DOHH2 (cell line): ENCODE measurements around the gene LAMC3.

Experiments
- H3F3A ChIP-seq: fragments of 200-600 bp; sonication (generic), shearing (Covaris generic); 2 replicates; pipeline ENCODE4 v1.6.0; 2016; ENCODE audit warnings: antibody characterized with exemption, mild to moderate bottlenecking; ENCODE audit not compliant: control insufficient read depth, insufficient read depth
- H3K27ac ChIP-seq: fragments of 200-600 bp; sonication (generic); 2 replicates; pipeline ENCODE4 v1.5.1; 2014; ENCODE audit warnings: low read depth, mild to moderate bottlenecking, low read length, moderate library complexity
- H3K27me3 ChIP-seq: fragments of 200-600 bp; sonication (generic); 2 replicates; pipeline ENCODE4 v1.6.1; 2014; ENCODE audit warnings: mild to moderate bottlenecking, low read length, mixed read lengths; ENCODE audit not compliant: control insufficient read depth
- H3K36me3 ChIP-seq: fragments of 200-600 bp; sonication (generic); 2 replicates; pipeline ENCODE4 v1.6.1; 2014; ENCODE audit warnings: mild to moderate bottlenecking, low read length, moderate library complexity, mixed read lengths; ENCODE audit not compliant: control insufficient read depth
- H3K4me1 ChIP-seq: fragments of 200-600 bp; sonication (generic); 2 replicates; pipeline ENCODE4 v1.6.1; 2014; ENCODE audit warnings: mild to moderate bottlenecking, low read length, mixed read lengths; ENCODE audit not compliant: control insufficient read depth
- H3K4me2 ChIP-seq: fragments of 200-600 bp; sonication (generic); 2 replicates; pipeline ENCODE4 v1.6.0; 2014; ENCODE audit warnings: mild to moderate bottlenecking, low read length, moderate library complexity
- H3K4me3 ChIP-seq: fragments of 200-600 bp; sonication (generic); 2 replicates; pipeline ENCODE4 v1.5.1; 2014; ENCODE audit warnings: mild to moderate bottlenecking, low read length, mixed read lengths
- H3K79me2 ChIP-seq: fragments of 200-600 bp; sonication (generic); 2 replicates; pipeline ENCODE4 v1.6.1; 2014; ENCODE audit warnings: mild to moderate bottlenecking, low read length, mixed read lengths; ENCODE audit not compliant: control insufficient read depth
- H3K9me2 ChIP-seq: fragments of 200-600 bp; sonication (generic); replicated peaks from 2 replicates; pipeline ENCODE4 v1.6.1; 2014; ENCODE audit warnings: mild to moderate bottlenecking, low read length, mixed read lengths; ENCODE audit not compliant: control insufficient read depth
- H3K9me3 ChIP-seq: fragments of 200-600 bp; sonication (generic); 2 replicates; pipeline ENCODE4 v1.6.1; 2014; ENCODE audit warnings: antibody characterized with exemption, low read length, mixed read lengths; ENCODE audit not compliant: control insufficient read depth, insufficient read depth
- H4K20me1 ChIP-seq: fragments of 200-600 bp; sonication (generic); 2 replicates; pipeline ENCODE4 v1.6.0; 2014; ENCODE audit warnings: low read depth, mild to moderate bottlenecking, antibody characterized with exemption, low read length, moderate library complexity; ENCODE audit not compliant: control insufficient read depth, insufficient read depth
- EZH2phosphoT487 ChIP-seq: fragments of 200-600 bp; sonication (generic); IDR thresholded peaks from 2 replicates; pipeline ENCODE4 v1.6.1; 2017; ENCODE audit warnings: borderline replicate concordance, mild to moderate bottlenecking, antibody characterized with exemption, low read length, moderate library complexity, mixed read lengths
- TF ChIP-seq, protein P1 (sequence below): fragments of 200-600 bp; sonication (generic); IDR thresholded peaks from one replicate; pipeline ENCODE4 v1.5.1; 2014; ENCODE audit warnings: antibody characterized with exemption, mild to moderate bottlenecking, low read depth, low read length; ENCODE audit not compliant: poor library complexity, severe bottlenecking

Gene LAMC3

GRCh38 chr9:131050831-131051230 lies 41.9 kb downstream of the LAMC3 start:
- H3F3A ChIP-seq, result no peaks in the 10 kb centered on the region; the same call in 1 of the 2 replicates
- H3K27me3 ChIP-seq, result peaks cover 16% of the 10 kb centered on the region
- no peaks in the 10 kb centered on the region for H4K20me1 ChIP-seq

DNA sequence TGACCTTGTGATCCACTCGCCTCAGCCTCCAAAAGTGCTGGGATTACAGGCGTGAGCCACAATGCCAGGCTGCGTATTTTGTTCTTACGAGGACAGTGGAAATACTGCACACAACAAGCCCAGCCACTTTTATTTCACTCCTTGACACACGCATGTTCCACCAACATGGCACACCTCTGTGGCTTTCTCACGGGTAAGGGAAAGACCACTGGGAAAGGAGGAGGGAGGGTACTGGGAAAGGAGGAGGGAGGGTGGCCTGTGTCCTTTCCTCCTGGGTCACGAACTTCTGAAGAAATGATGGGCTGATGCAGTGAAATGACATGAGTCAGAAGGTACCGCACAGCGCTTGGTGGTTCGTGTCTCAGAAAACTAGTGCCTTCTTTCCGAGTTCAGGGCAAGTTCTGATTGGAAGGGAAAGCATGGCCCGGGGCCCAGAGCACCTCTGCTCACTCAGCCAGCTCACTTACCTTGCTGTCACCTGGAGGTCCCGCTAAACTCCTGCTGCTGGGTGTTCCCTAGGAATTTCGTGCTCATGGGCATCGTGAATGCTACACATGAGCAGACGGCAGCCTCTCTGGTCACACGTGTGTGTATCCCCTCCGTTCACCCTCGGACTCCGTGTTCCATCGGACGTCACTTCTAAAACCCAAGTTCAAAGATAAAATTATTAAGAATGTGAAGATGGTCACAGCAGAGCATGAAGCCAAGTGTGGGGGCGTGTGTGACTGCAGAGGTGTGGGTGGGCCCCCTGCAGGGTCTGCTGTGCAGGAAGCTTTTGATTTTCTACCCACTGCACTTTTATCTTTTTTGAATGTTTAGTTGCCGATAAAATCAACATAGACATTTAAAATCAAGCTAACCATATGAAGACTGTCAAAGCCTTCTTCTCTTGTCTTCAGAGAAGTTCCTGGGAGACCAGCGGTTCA lies 42.9 kb downstream of the LAMC3 start:
- Histone ChIP-seq H3K9me3 (no peaks in the 10 kb centered on the region), H3K9me2 (no peaks in the 10 kb centered on the region), H3K79me2 (no peaks in the 10 kb centered on the region), H3K4me1 (peaks cover under 1% of the 10 kb centered on the region; the same call in 1 of the 2 replicates), H3K36me3 (no peaks in the 10 kb centered on the region), H3K27ac (no peak overlapping the region), H3K4me2 (no peak overlapping the region), H3K4me3 (no peak overlapping the region), H4K20me1 (no peaks in the 10 kb centered on the region), H3F3A (no peaks in the 10 kb centered on the region), H3K27me3 (peaks cover 16% of the 10 kb centered on the region)
- TF ChIP-seq, protein P1, sequence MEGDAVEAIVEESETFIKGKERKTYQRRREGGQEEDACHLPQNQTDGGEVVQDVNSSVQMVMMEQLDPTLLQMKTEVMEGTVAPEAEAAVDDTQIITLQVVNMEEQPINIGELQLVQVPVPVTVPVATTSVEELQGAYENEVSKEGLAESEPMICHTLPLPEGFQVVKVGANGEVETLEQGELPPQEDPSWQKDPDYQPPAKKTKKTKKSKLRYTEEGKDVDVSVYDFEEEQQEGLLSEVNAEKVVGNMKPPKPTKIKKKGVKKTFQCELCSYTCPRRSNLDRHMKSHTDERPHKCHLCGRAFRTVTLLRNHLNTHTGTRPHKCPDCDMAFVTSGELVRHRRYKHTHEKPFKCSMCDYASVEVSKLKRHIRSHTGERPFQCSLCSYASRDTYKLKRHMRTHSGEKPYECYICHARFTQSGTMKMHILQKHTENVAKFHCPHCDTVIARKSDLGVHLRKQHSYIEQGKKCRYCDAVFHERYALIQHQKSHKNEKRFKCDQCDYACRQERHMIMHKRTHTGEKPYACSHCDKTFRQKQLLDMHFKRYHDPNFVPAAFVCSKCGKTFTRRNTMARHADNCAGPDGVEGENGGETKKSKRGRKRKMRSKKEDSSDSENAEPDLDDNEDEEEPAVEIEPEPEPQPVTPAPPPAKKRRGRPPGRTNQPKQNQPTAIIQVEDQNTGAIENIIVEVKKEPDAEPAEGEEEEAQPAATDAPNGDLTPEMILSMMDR, result no peak
- no peak for TF ChIP-seq EZH2phosphoT487

More at GRCh38 chr9:131050831-131051230, 41.9 kb downstream of the LAMC3 start:
- TF ChIP-seq, protein P1, result no peak
- TF ChIP-seq EZH2phosphoT487, result no peak
- H3K9me3 ChIP-seq, result no peaks in the 10 kb centered on the region
- H3K36me3 ChIP-seq, result no peaks in the 10 kb centered on the region
- no peak overlapping the region for H3K4me2 ChIP-seq
- H3K27ac ChIP-seq, result no peak overlapping the region
- no peaks in the 10 kb centered on the region for H3K79me2 ChIP-seq
- peaks cover 3% of the 10 kb centered on the region for H3K4me1 ChIP-seq
- H3K9me2 ChIP-seq, result no peaks in the 10 kb centered on the region
- H3K4me3 ChIP-seq, result no peak overlapping the region

DNA sequence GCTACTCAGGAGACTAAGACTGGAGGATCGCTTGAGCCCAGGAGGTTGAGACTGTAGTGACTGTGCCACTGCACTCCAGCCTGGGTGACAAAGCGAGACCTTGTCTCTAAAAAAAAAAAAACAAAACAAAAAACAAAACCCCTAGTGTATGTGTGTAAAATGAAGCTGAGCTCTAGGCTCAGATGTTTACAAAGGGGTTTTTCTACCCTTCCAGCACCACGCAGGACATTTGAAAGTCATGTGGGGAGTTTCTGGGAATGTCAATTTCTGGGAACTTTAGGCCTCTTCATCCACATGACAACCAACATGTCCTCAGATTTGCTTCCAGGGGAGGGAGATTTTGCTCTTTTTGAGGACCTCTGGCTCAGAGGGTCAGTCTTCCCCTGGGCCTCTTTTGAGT lies 44.9 kb downstream of the LAMC3 start:
- Histone ChIP-seq H3K4me1 (no peaks in the 10 kb centered on the region), H4K20me1 (no peaks in the 10 kb centered on the region), H3K9me3 (no peaks in the 10 kb centered on the region), H3K27me3 (peaks cover 12% of the 10 kb centered on the region), H3F3A (no peaks in the 10 kb centered on the region), H3K79me2 (no peaks in the 10 kb centered on the region), H3K27ac (no peak overlapping the region), H3K4me2 (no peak overlapping the region), H3K9me2 (no peaks in the 10 kb centered on the region), H3K36me3 (no peaks in the 10 kb centered on the region), H3K4me3 (no peak overlapping the region)
- TF ChIP-seq, protein P1, result no peak
- TF ChIP-seq EZH2phosphoT487, result no peak
